GM23338 (cell line): ENCODE measurements around the gene RAB3GAP2. TPM values are rescaled to one million over a fixed set of nuclear protein-coding genes. Genes with fewer than 3 reads are reported as not detected.
"Not testable (repeated sequence)": the region's sequence is repeated elsewhere in the genome, so short reads cannot be mapped to it uniquely, and the experiment has no call there.

Experiments
- ATAC-seq: fragments of 200-7000 bp; cut with Tn5 transposase; 3 replicates; pipeline ENCODE4 v1.9.1; 2020
- DNase-seq: peaks from one replicate; pipeline ENCODE4 v3.0.0-alpha.2; 2015; ENCODE audit warnings: low spot score
- H2AFZ ChIP-seq: fragments of 200-600 bp; sonication (generic); 2 replicates; pipeline ENCODE4 v1.8.0; 2016; ENCODE audit warnings: antibody characterized with exemption, mild to moderate bottlenecking, moderate library complexity
- H3F3A ChIP-seq: fragments of 200-600 bp; sonication (generic); replicated peaks from 2 replicates; pipeline ENCODE4 v1.8.0; 2017; ENCODE audit warnings: antibody characterized with exemption, mixed run types, low read depth
- H3K27ac ChIP-seq: fragments of 200-600 bp; sonication (generic); 2 replicates; pipeline ENCODE4 v1.6.1; 2016; ENCODE audit warnings: low read depth
- H3K27me3 ChIP-seq: fragments of 200-600 bp; sonication (generic); 2 replicates; pipeline ENCODE4 v1.8.0; 2016; ENCODE audit warnings: mild to moderate bottlenecking, mixed run types, moderate library complexity; ENCODE audit not compliant: insufficient read depth
- H3K36me3 ChIP-seq: fragments of 200-600 bp; sonication (generic); 2 replicates; pipeline ENCODE4 v1.8.0; 2016; ENCODE audit warnings: mild to moderate bottlenecking; ENCODE audit not compliant: insufficient read depth
- H3K4me1 ChIP-seq: fragments of 200-600 bp; sonication (generic); 2 replicates; pipeline ENCODE4 v1.8.0; 2016; ENCODE audit warnings: mild to moderate bottlenecking, moderate library complexity; ENCODE audit not compliant: insufficient read depth
- H3K4me2 ChIP-seq: fragments of 200-600 bp; sonication (generic); 2 replicates; pipeline ENCODE4 v1.7.1; 2017; ENCODE audit warnings: mixed run types
- H3K4me3 ChIP-seq: fragments of 200-600 bp; sonication (generic); 2 replicates; pipeline ENCODE4 v1.6.1; 2016; ENCODE audit warnings: mixed run types
- H3K79me2 ChIP-seq: fragments of 200-600 bp; sonication (generic); replicated peaks from 2 replicates; pipeline ENCODE4 v1.8.0; 2017; ENCODE audit warnings: mild to moderate bottlenecking; ENCODE audit not compliant: insufficient read depth
- H3K9me2 ChIP-seq: fragments of 200-600 bp; sonication (generic); 2 replicates; pipeline ENCODE4 v1.8.0; 2017; ENCODE audit not compliant: insufficient read depth
- H4K20me1 ChIP-seq: fragments of 200-600 bp; sonication (generic); replicated peaks from 2 replicates; pipeline ENCODE4 v1.8.0; 2017; ENCODE audit warnings: mild to moderate bottlenecking; ENCODE audit not compliant: insufficient read depth
- H3K27ac Mint-ChIP-seq: 2 replicates; pipeline ENCODE4 v1.8.0; 2020; ENCODE audit warnings: inconsistent platforms, mild to moderate bottlenecking, moderate library complexity, mixed read lengths
- H3K27me3 Mint-ChIP-seq: 3 replicates; pipeline ENCODE4 v1.8.0; 2022; ENCODE audit warnings: low read depth, mild to moderate bottlenecking, moderate library complexity, mixed read lengths, inconsistent platforms; ENCODE audit not compliant: insufficient read depth, poor library complexity
- H3K36me3 Mint-ChIP-seq: 3 replicates; pipeline ENCODE4 v1.8.0; 2021; ENCODE audit warnings: low read depth, mild to moderate bottlenecking, inconsistent platforms, moderate library complexity, mixed read lengths
- H3K4me1 Mint-ChIP-seq: 3 replicates; pipeline ENCODE4 v1.8.0; 2020; ENCODE audit warnings: mild to moderate bottlenecking, inconsistent platforms, mixed read lengths
- H3K4me3 Mint-ChIP-seq: 3 replicates; pipeline ENCODE4 v1.8.0; 2021; ENCODE audit warnings: moderate library complexity, mild to moderate bottlenecking, inconsistent platforms, mixed read lengths
- H3K9me3 Mint-ChIP-seq: 3 replicates; pipeline ENCODE4 v1.8.0; 2020; ENCODE audit warnings: moderate library complexity, mild to moderate bottlenecking, inconsistent platforms, mixed read lengths
- CREB1 ChIP-seq: fragments of 250-450 bp; sonication (Bioruptor Pico); IDR thresholded peaks from 2 replicates; pipeline ENCODE4 v1.5.0; 2020; ENCODE audit warnings: low read depth, mild to moderate bottlenecking, moderate library complexity
- CTCF ChIP-seq, 2 experiments: fragments of 200-600 bp in 1 of 2; sonication (generic) in 1 of 2; conservative IDR thresholded peaks; 2 replicates each; pipeline versions ENCODE4 v1.5.1 to v1.6.1; 2016 to 2017; ENCODE audit warnings: antibody characterized with exemption in 2 of 2, low read depth in 2 of 2, mild to moderate bottlenecking in 2 of 2, moderate library complexity in 1 of 2
- ETS1 ChIP-seq: IDR thresholded peaks from 2 replicates; pipeline ENCODE4 v1.6.1; 2016; ENCODE audit warnings: antibody characterized with exemption
- EZH2 ChIP-seq: fragments of 200-600 bp; sonication (generic); IDR thresholded peaks from one replicate; pipeline ENCODE4 v1.8.0; 2017; ENCODE audit warnings: antibody characterized with exemption, mild to moderate bottlenecking, low read depth; ENCODE audit not compliant: unreplicated experiment
- EZH2phosphoT487 ChIP-seq: fragments of 200-600 bp; sonication (generic); IDR thresholded peaks from one replicate; pipeline ENCODE4 v1.8.1; 2018; ENCODE audit warnings: antibody characterized with exemption; ENCODE audit not compliant: unreplicated experiment
- JUNB ChIP-seq: IDR thresholded peaks from one replicate; pipeline ENCODE4 v1.6.1; 2016; ENCODE audit warnings: antibody characterized with exemption; ENCODE audit not compliant: unreplicated experiment
- REST ChIP-seq: IDR thresholded peaks from one replicate; pipeline ENCODE4 v1.6.1; 2018; ENCODE audit warnings: antibody characterized with exemption; ENCODE audit not compliant: unreplicated experiment
- ZNF114 ChIP-seq: fragments of 250-450 bp; sonication (Bioruptor Pico); IDR thresholded peaks from 2 replicates; pipeline ENCODE4 v1.5.0; 2020; ENCODE audit warnings: mild to moderate bottlenecking, moderate library complexity
- ZNF331 ChIP-seq: fragments of 250-450 bp; sonication (Bioruptor Pico); IDR thresholded peaks from 2 replicates; pipeline ENCODE4 v1.5.0; 2020; ENCODE audit warnings: low read depth, mild to moderate bottlenecking, moderate library complexity
- polyA plus RNA-seq: library from polyadenylated mRNA; unstranded; fragments of >200 nt; fragmentation: Nextera tagmentation; extraction: Ambion mirVana; gene quantifications from 2 replicates; pipeline ENCODE4 v1.2.1, GENCODE V29; 2016
- total RNA-seq: library from RNA; depleted of rRNA; stranded (reverse); fragments of >200 nt; shearing (Covaris generic); gene quantifications from 2 replicates; pipeline ENCODE4 v1.2.3, GENCODE V29; 2014

Gene RAB3GAP2
- total and polyA plus RNA-seq, 2 experiments from 2014 or later, result 19.4 to 44.6 TPM

GRCh38 chr1:220236278-220236677 lies 36.0 kb downstream of the RAB3GAP2 start:
- H3K9me2 ChIP-seq, H3K27me3 ChIP-seq, H2AFZ ChIP-seq, H3K27me3 Mint-ChIP-seq, DNase-seq, H3K36me3 ChIP-seq, H3K27ac Mint-ChIP-seq, H3K36me3 Mint-ChIP-seq, H4K20me1 ChIP-seq, H3F3A ChIP-seq, H3K27ac ChIP-seq, H3K4me3 ChIP-seq, H3K4me3 Mint-ChIP-seq, H3K9me3 Mint-ChIP-seq, H3K4me2 ChIP-seq: not testable (repeated sequence)
- peak; percentile 57; the same call in 2 of the 3 replicates for ATAC-seq
- peaks cover 27% of the 10 kb centered on the region for H3K4me1 ChIP-seq
- peaks cover 87% of the 10 kb centered on the region for H3K79me2 ChIP-seq
- peak; percentile 25 to 36; a peak in 3 of 4 replicates for TF ChIP-seq CTCF (conservative IDR thresholded peaks at IDR 0.05; ENCODE audit: low read depth in 2 of 2)
- H3K4me1 Mint-ChIP-seq, result peaks cover 28% of the 10 kb centered on the region

- no peak overlapping the region for H3K4me3 Mint-ChIP-seq
- ATAC-seq, result no peak
Observed at GRCh38 chr1:220235462-220235861, 36.8 kb downstream of the RAB3GAP2 start.

More at GRCh38 chr1:220235462-220235861, 36.8 kb downstream of the RAB3GAP2 start:
- TF ChIP-seq EZH2 (no peak), CREB1 (no peak), JUNB (no peak), EZH2phosphoT487 (no peak), ETS1 (no peak), ZNF331 (no peak), ZNF114 (CRISPR knock-in tag) (no peak), REST (no peak)
- Histone ChIP-seq H3K4me3 (0 out of 2 replicates have a peak overlapping the region, but pooled peaks have one; percentile 12), H3K79me2 (peaks cover 87% of the 10 kb centered on the region), H3K4me1 (peaks cover 30% of the 10 kb centered on the region), H3F3A (no peaks in the 10 kb centered on the region), H3K27ac (peak overlapping the region; percentile 21; the same call in 1 of the 2 replicates), H4K20me1 (peaks cover 8% of the 10 kb centered on the region), H3K27me3 (no peaks in the 10 kb centered on the region), H2AFZ (no peak overlapping the region), H3K36me3 (no peaks in the 10 kb centered on the region), H3K9me2 (no peaks in the 10 kb centered on the region), H3K4me2 (peak overlapping the region; percentile 58)
- no peaks in the 10 kb centered on the region for H3K36me3 Mint-ChIP-seq
- no peak overlapping the region; the same call in 1 of the 2 replicates for H3K27ac Mint-ChIP-seq
- H3K9me3 Mint-ChIP-seq, result no peaks in the 10 kb centered on the region
- H3K27me3 Mint-ChIP-seq, result no peaks in the 10 kb centered on the region
- peaks cover 36% of the 10 kb centered on the region for H3K4me1 Mint-ChIP-seq
- DNase-seq, result no peak
